ENCODE measurements around the gene AFF2.

AFF2 gene

GRCh38 chrX:148537556-148538182 is 37.3 kb downstream of the AFF2 start:
- no peak for DNase-seq

- DNase-seq: no peak
Observed at GRCh38 chrX:148538582-148538981, 38.2 kb downstream of the AFF2 start.

GRCh38 chrX:148540114-148540513 is 39.7 kb downstream of the AFF2 start:
- no peak for DNase-seq

- DNase-seq: no peak
Observed at GRCh38 chrX:148540671-148541583, 40.5 kb downstream of the AFF2 start.

GRCh38 chrX:148541584-148541940 is 41.1 kb downstream of the AFF2 start:
- no peak for DNase-seq

- no peak for DNase-seq
Observed at GRCh38 chrX:148542481-148543255, 42.3 kb downstream of the AFF2 start.

GRCh38 chrX:148552775-148553174 is 52.4 kb downstream of the AFF2 start:
- no peak for DNase-seq

GRCh38 chrX:148555101-148555500 is 54.7 kb downstream of the AFF2 start:
- no peak for DNase-seq

GRCh38 chrX:148555571-148556243 is 55.3 kb downstream of the AFF2 start:
- DNase-seq: no peak

GRCh38 chrX:148556498-148556897 is 56.1 kb downstream of the AFF2 start:
- no peak for DNase-seq

- DNase-seq: no peak
Observed at GRCh38 chrX:148562846-148563245, 62.4 kb downstream of the AFF2 start.

- DNase-seq: no peak
Observed at GRCh38 chrX:148567229-148567628, 66.8 kb downstream of the AFF2 start.

- no peak for DNase-seq
Observed at GRCh38 chrX:148567779-148568178, 67.4 kb downstream of the AFF2 start.

- DNase-seq: no peak
Observed at GRCh38 chrX:148568763-148569162, 68.3 kb downstream of the AFF2 start.

GRCh38 chrX:148572337-148572736 is 71.9 kb downstream of the AFF2 start:
- DNase-seq: no peak

- DNase-seq: no peak
Observed at GRCh38 chrX:148573119-148573518, 72.7 kb downstream of the AFF2 start.

GRCh38 chrX:148574237-148574973 is 74.0 kb downstream of the AFF2 start:
- DNase-seq: no peak

GRCh38 chrX:148576396-148576795 is 76.0 kb downstream of the AFF2 start:
- DNase-seq: no peak

- no peak for DNase-seq
Observed at GRCh38 chrX:148577741-148578140, 77.3 kb downstream of the AFF2 start.

GRCh38 chrX:148580016-148580415 is 79.6 kb downstream of the AFF2 start:
- DNase-seq: no peak

GRCh38 chrX:148582353-148582752 is 81.9 kb downstream of the AFF2 start:
- DNase-seq: no peak

GRCh38 chrX:148588649-148589310 is 88.4 kb downstream of the AFF2 start:
- no peak for DNase-seq
